GM10266 (cell line): ENCODE data around the gene KCTD16.

ENCODE experiments used
- DNase-seq: peaks from one replicate; pipeline ENCODE4 v3.0.0; 2012; ENCODE audit errors: extremely low spot score
- TF ChIP-seq, protein P1 (sequence below): IDR thresholded peaks from 2 replicates; pipeline ENCODE4 v1.5.1; 2012; ENCODE audit warnings: mild to moderate bottlenecking, low read depth; ENCODE audit not compliant: control insufficient read depth, insufficient read depth; ENCODE audit errors: missing control alignments

Gene KCTD16

DNA sequence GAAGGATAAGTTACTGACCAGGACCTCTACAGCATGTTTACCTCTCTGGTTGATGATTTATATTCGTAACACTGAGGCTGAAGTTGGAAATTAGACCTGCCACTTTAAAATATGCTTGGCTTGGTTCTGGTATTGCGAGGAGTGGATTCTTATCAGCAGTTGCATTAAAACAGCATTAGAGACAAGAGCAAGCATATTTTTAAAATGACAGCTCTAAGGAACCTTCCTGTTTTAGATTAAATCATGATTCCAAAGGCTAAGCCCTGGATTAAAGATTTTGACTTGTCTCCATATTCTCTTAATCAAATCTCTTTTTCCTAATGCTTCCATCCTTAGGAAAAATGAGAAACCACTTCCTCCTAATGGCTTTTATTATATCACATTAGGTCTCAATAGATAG lies 277.8 kb downstream of the KCTD16 start:
- DNase-seq: no peak
- TF ChIP-seq, protein P1, sequence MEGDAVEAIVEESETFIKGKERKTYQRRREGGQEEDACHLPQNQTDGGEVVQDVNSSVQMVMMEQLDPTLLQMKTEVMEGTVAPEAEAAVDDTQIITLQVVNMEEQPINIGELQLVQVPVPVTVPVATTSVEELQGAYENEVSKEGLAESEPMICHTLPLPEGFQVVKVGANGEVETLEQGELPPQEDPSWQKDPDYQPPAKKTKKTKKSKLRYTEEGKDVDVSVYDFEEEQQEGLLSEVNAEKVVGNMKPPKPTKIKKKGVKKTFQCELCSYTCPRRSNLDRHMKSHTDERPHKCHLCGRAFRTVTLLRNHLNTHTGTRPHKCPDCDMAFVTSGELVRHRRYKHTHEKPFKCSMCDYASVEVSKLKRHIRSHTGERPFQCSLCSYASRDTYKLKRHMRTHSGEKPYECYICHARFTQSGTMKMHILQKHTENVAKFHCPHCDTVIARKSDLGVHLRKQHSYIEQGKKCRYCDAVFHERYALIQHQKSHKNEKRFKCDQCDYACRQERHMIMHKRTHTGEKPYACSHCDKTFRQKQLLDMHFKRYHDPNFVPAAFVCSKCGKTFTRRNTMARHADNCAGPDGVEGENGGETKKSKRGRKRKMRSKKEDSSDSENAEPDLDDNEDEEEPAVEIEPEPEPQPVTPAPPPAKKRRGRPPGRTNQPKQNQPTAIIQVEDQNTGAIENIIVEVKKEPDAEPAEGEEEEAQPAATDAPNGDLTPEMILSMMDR: no peak

DNA sequence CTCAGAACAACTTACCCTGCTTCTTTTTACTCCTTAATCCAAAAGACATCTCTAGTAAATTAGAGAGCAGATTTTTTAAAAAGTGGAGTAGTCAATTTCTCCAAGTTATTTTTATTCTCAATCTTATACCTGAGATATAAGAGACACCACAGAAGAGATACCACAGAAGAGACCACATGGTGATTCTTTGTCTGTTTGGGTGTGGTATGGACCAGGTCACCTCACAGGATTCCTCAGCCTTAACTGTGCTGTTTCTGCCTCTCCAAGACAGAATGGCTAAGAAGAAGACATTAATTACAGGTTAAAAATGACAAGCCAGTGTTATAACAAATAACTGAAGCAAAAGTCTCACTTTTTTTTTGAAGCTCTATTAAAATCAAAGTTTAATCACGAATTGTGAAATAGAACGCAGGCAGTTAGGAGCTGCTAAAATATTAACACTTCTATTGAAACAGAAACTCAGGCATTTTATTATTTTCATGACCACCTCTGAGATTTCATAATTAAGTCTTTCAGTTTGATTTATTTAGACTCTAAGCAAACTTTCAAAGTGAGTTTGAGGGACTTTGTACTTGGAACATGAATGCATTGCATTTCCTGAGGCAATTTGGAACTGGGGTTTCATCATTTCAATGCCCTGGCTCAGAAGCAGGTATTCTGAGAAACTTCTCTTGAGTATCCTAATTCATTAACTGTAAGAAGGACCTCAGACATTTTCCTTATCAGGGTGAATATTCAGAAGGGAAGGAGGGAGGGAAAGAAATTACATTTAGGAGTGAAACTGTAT lies 280.7 kb downstream of the KCTD16 start:
- TF ChIP-seq, protein P1: no peak
- DNase-seq: no peak

DNA sequence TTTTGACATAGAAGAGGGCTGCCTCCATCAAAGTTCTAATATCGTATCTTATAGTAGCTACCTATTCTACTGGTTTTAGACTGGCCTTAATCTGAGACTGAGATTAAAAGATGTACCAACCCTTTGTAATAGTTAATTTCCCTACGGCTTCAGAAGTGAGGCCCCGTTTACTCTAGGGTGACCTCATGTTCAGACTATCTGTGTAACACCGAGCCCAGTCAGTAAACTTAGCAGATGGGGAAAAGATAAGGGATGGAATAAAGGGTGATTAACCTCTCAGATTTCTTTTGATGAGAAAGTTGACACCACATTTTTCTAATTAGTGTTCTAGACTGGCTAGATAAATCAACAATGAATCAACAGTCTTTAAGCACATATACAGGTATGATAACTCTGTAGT lies 283.1 kb downstream of the KCTD16 start:
- no peak for DNase-seq
- TF ChIP-seq, protein P1: no peak

DNA sequence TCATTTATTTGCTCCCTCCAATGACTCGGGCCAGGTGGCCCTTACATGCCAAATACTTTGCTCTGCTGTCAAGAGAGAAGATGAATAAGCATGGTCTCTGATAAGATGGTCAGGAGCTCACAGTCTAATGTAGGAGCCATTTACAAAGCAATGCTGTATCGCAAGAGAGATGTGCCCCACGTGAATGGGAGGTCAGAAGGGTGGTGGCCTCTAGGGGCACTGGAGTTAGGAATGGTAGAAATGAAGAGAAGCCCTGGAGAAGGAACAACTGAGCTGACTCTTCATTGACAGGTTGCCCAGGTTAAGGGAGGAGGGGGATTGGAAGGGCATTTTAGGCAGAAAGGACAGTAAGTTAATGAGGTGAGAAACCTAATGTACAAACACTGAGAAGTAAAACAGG lies 286.5 kb downstream of the KCTD16 start:
- TF ChIP-seq, protein P1: no peak
- no peak for DNase-seq

DNA sequence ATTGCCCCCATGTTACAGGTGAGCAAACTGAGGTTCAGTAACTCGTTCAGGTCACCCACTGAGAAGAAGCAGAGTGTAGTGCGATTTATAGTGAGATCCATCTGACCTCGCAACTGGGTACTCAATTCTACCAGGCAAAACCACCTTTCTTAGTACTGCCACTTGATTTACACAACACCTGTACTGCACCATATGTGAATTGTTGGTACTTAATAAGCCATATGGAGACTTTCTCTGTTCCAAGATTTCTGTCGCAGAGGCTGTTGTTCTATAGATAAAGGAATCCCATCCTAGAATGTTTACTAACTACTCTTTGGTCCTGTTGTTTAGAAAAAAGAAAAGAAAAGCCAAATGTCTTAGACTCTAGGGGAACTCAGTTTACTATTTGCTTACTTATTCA lies 287.5 kb downstream of the KCTD16 start:
- TF ChIP-seq, protein P1: no peak
- no peak for DNase-seq

DNA sequence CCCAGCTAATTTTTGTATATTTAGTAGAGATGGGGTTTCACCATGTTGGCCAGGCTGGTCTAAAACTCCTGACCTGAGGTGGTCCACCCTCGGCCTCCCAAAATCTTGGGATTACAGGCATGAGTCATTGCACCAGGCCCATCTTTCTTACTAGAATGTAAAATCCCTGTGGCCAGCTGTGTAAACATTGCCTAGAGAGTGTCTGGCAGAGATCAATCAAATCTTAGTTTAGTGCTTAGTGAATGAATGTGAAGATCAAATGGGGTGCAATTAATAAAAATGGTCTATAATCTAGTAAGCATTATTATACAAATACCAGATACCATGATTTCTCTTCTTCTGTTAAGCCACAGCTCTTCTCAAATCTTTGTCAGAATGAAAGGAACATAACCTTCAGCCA lies 289.9 kb downstream of the KCTD16 start:
- TF ChIP-seq, protein P1: no peak
- no peak for DNase-seq

DNA sequence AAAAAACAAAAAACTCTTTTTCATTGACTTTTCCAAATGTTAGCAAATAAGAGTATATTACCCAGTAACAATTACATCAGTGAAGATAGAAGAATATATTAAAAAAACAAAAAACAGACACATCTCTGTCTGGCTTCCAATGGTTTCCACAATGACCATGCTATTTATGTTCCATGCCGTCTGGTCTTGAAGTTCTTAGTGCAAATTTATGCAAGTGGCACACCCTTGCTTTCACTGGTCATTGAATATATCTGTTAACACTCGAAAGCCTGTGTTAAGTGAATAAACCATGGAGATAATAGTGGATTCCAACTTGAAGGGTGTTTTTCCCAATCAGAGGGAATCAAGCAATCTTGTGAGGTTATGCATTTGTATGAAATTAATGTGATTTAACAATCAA lies 291.9 kb downstream of the KCTD16 start:
- no peak for DNase-seq
- TF ChIP-seq, protein P1: no peak
